ENCODE results near the gene ZBTB44.

- no peak for TF ChIP-seq CTCF (IDR thresholded peaks at IDR 0.05)
- TF ChIP-seq POLR2A (IDR thresholded peaks at IDR 0.05): no peak
Measured at GRCh38 chr11:130260080-130260627, 54.6 kb downstream of the ZBTB44 start.

All from testis (tissue), 2 donors.